ENCODE results near the gene CACNA2D3. TPM values are rescaled to one million over a fixed set of nuclear protein-coding genes. Genes with fewer than 3 reads are reported as not detected.

CACNA2D3 gene
- polyA plus RNA-seq, 1 donor from 2014 or later = 26.2 TPM

DNA sequence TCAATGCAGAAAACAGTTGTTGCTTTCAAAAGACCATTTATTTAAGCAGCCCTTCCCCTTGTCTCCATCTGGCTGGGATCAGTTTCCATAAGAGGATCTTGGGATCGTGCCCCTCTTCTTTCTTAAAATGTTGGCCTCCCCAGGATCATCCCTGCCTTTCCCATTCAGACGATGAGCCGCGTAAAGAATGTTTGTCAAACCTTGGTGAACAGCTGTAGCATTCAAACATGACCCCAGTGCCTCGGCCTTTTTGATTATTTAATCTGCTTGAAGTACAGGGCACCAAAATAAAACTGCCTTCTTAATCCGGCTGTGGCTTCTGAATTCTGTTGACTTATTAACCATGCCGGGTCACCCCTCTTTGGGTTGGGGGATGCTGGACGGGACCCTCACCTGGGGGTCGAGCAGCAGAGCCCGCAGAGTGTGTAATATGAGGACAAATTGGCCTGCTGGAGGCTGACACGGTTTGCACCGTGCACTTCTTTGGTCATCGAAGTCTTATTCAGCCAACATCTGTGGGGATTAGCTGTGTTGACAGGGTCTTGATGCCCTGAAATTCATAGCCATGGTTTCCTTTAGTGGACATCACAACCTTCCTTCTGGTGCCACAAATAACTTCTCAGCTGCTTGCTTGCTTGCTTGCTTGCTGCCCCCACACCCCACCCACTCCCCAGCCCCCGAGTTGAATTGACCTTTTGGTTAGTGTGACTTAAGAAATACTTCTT lies 805.9 kb downstream of the CACNA2D3 start, which contains the start of gene LRTM1:
TSS of gene LRTM1 (minus strand) at position 14 of the 725 bp plus-strand sequence. CDS start 148 bp downstream, outside the sequence.
- Histone ChIP-seq H4K20me1 (ENCODE audit: insufficient read depth) (no peaks in the 10 kb centered on the region), H3K27ac (ENCODE audit: low read length) (no peak within 1 kb of the TSS), H3K79me2 (replicated peaks; ENCODE audit: insufficient read depth, low read length) (no peaks in the 10 kb centered on the region), H3K9me3 (ENCODE audit: low read length) (no peaks in the 10 kb centered on the region), H3K27me3 (ENCODE audit: insufficient read depth, low read depth, low read length) (no peaks in the 10 kb centered on the region), H3K9me2 (ENCODE audit: insufficient read depth, low read length) (no peaks in the 10 kb centered on the region), H3K36me3 (ENCODE audit: insufficient read depth, low read length) (no peaks in the 10 kb centered on the region), H2AFZ (ENCODE audit: low read depth, low read length) (no peak within 1 kb of the TSS), H3K9ac (ENCODE audit: low read length) (no peak within 1 kb of the TSS), H3K4me3 (ENCODE audit: low read length) (no peak within 1 kb of the TSS), H3K4me2 (ENCODE audit: low read length) (no peak within 1 kb of the TSS), H3F3A (ENCODE audit: insufficient read depth, low read length, poor library complexity, severe bottlenecking) (no peaks in the 10 kb centered on the region)
- TF ChIP-seq MXI1 (conservative IDR thresholded peaks at IDR 0.05; ENCODE audit: poor library complexity, severe bottlenecking) (no peak), EZH2 (IDR thresholded peaks at IDR 0.05; ENCODE audit: borderline replicate concordance, insufficient read depth, low read length, poor library complexity, severe bottlenecking) (no peak), EP300 (conservative IDR thresholded peaks at IDR 0.05; ENCODE audit: poor library complexity, severe bottlenecking) (no peak), RAD21 (conservative IDR thresholded peaks at IDR 0.05) (no peak), TAF1 (IDR thresholded peaks at IDR 0.05; ENCODE audit: low read depth) (no peak), POLR2AphosphoS5 (IDR thresholded peaks at IDR 0.05) (no peak), SMC3 (conservative IDR thresholded peaks at IDR 0.05; ENCODE audit: poor library complexity) (no peak)
- TF ChIP-seq, protein P1, sequence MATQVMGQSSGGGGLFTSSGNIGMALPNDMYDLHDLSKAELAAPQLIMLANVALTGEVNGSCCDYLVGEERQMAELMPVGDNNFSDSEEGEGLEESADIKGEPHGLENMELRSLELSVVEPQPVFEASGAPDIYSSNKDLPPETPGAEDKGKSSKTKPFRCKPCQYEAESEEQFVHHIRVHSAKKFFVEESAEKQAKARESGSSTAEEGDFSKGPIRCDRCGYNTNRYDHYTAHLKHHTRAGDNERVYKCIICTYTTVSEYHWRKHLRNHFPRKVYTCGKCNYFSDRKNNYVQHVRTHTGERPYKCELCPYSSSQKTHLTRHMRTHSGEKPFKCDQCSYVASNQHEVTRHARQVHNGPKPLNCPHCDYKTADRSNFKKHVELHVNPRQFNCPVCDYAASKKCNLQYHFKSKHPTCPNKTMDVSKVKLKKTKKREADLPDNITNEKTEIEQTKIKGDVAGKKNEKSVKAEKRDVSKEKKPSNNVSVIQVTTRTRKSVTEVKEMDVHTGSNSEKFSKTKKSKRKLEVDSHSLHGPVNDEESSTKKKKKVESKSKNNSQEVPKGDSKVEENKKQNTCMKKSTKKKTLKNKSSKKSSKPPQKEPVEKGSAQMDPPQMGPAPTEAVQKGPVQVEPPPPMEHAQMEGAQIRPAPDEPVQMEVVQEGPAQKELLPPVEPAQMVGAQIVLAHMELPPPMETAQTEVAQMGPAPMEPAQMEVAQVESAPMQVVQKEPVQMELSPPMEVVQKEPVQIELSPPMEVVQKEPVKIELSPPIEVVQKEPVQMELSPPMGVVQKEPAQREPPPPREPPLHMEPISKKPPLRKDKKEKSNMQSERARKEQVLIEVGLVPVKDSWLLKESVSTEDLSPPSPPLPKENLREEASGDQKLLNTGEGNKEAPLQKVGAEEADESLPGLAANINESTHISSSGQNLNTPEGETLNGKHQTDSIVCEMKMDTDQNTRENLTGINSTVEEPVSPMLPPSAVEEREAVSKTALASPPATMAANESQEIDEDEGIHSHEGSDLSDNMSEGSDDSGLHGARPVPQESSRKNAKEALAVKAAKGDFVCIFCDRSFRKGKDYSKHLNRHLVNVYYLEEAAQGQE (IDR thresholded peaks at IDR 0.05; ENCODE audit: borderline replicate concordance) = no peak
- TF ChIP-seq, protein P2, sequence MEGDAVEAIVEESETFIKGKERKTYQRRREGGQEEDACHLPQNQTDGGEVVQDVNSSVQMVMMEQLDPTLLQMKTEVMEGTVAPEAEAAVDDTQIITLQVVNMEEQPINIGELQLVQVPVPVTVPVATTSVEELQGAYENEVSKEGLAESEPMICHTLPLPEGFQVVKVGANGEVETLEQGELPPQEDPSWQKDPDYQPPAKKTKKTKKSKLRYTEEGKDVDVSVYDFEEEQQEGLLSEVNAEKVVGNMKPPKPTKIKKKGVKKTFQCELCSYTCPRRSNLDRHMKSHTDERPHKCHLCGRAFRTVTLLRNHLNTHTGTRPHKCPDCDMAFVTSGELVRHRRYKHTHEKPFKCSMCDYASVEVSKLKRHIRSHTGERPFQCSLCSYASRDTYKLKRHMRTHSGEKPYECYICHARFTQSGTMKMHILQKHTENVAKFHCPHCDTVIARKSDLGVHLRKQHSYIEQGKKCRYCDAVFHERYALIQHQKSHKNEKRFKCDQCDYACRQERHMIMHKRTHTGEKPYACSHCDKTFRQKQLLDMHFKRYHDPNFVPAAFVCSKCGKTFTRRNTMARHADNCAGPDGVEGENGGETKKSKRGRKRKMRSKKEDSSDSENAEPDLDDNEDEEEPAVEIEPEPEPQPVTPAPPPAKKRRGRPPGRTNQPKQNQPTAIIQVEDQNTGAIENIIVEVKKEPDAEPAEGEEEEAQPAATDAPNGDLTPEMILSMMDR (IDR thresholded peaks at IDR 0.05; ENCODE audit: poor library complexity, severe bottlenecking) = no peak

DNA sequence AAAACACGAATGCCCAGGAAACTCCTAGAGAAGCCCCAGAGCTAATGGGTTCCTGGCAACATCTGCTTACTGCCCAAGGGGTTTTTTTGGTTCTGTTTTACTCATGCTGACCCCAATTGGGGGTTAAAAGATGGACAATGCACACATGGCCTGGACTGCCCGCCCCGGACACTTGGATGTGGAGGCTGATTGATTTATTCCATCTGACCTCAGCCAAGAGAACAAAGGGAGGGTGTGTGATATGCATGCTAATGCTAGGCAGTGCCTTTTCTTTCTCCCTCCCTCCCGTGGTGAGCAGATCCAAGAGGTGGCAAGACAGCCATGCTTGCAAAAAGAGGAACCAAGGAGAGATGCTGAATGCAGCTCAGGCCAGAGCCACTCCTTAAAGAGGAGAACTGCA lies 808.8 kb downstream of the CACNA2D3 start:
- no peak overlapping the region for H3K27ac ChIP-seq (ENCODE audit: low read length)

More for the DNA sequence above, 808.8 kb downstream of the CACNA2D3 start:
- Histone ChIP-seq H3K9me2 (ENCODE audit: insufficient read depth, low read length) (no peaks in the 10 kb centered on the region), H3K9ac (ENCODE audit: low read length) (no peak overlapping the region), H3K4me3 (ENCODE audit: low read length) (no peak overlapping the region), H3K79me2 (replicated peaks; ENCODE audit: insufficient read depth, low read length) (no peaks in the 10 kb centered on the region), H3K27me3 (ENCODE audit: insufficient read depth, low read depth, low read length) (no peaks in the 10 kb centered on the region), H3K4me2 (ENCODE audit: low read length) (no peak overlapping the region), H3K9me3 (ENCODE audit: low read length) (no peaks in the 10 kb centered on the region), H2AFZ (ENCODE audit: low read depth, low read length) (no peak overlapping the region), H3F3A (ENCODE audit: insufficient read depth, low read length, poor library complexity, severe bottlenecking) (no peaks in the 10 kb centered on the region), H4K20me1 (ENCODE audit: insufficient read depth) (no peaks in the 10 kb centered on the region), H3K36me3 (ENCODE audit: insufficient read depth, low read length) (no peaks in the 10 kb centered on the region)
- no peak for TF ChIP-seq RAD21 (conservative IDR thresholded peaks at IDR 0.05)
- no peak for TF ChIP-seq SMC3 (conservative IDR thresholded peaks at IDR 0.05; ENCODE audit: poor library complexity)
- TF ChIP-seq POLR2AphosphoS5 (IDR thresholded peaks at IDR 0.05) = no peak

Data from neural cell (in vitro differentiated cells).